Endometrium (tissue), 2 donors: ENCODE results near the gene XRCC3.

ENCODE experiments used
- FAIRE-seq: peaks from 2 replicates; lab custom pipeline; 2012; peaks lifted over from hg19 to GRCh38; lab: Jason Lieb, UNC
- donor health status: control.
- donor health status: control.

The XRCC3 gene

GRCh38 chr14:103738701-103739451 lies 23.6 kb upstream of the XRCC3 start:
- FAIRE-seq: no peak

GRCh38 chr14:103738166-103738565 lies 22.9 kb upstream of the XRCC3 start:
- no peak for FAIRE-seq

GRCh38 chr14:103737432-103738045 lies 22.3 kb upstream of the XRCC3 start:
- no peak for FAIRE-seq

- FAIRE-seq: peak; percentile 54
Observed at GRCh38 chr14:103736546-103737431, 21.5 kb upstream of the XRCC3 start.

- FAIRE-seq: no peak
Observed at GRCh38 chr14:103735815-103736545, 20.7 kb upstream of the XRCC3 start.

GRCh38 chr14:103735439-103735814 lies 20.2 kb upstream of the XRCC3 start:
- no peak for FAIRE-seq

- no peak for FAIRE-seq
Observed at GRCh38 chr14:103735022-103735421, 19.8 kb upstream of the XRCC3 start.

GRCh38 chr14:103734081-103734888 lies 19.0 kb upstream of the XRCC3 start:
- no peak for FAIRE-seq

- no peak for FAIRE-seq
Observed at GRCh38 chr14:103733651-103734050, 18.4 kb upstream of the XRCC3 start.

- FAIRE-seq: no peak
Observed at GRCh38 chr14:103732868-103733620, 17.8 kb upstream of the XRCC3 start.

GRCh38 chr14:103731916-103732867 lies 16.9 kb upstream of the XRCC3 start:
- no peak for FAIRE-seq

GRCh38 chr14:103731481-103731880 lies 16.2 kb upstream of the XRCC3 start:
- no peak for FAIRE-seq

- FAIRE-seq: no peak
Observed at GRCh38 chr14:103730490-103731035, 15.3 kb upstream of the XRCC3 start.

GRCh38 chr14:103729496-103730448 lies 14.5 kb upstream of the XRCC3 start:
- FAIRE-seq: no peak

GRCh38 chr14:103728721-103729120 lies 13.5 kb upstream of the XRCC3 start:
- FAIRE-seq: no peak

- no peak for FAIRE-seq
Observed at GRCh38 chr14:103728141-103728540, 12.9 kb upstream of the XRCC3 start.

- no peak for FAIRE-seq
Observed at GRCh38 chr14:103727313-103727980, 12.2 kb upstream of the XRCC3 start.
